Measurements from ENCODE around the gene DHRS9.

Gene DHRS9

GRCh38 chr2:169091256-169091655, 21.9 kb downstream of the DHRS9 start:
- H3K27me3 Mint-ChIP-seq = peaks cover 25% of the 10 kb centered on the region
- no peak overlapping the region for H3K27ac Mint-ChIP-seq (ENCODE audit: low read depth)
- peaks cover 11% of the 10 kb centered on the region for H3K4me1 Mint-ChIP-seq
- DNase-seq (ENCODE audit: low spot score in 2 of 2) (no peak), ATAC-seq (replicated peaks; ENCODE audit: extremely low read depth, poor library complexity, severe bottlenecking) (no peak)
- no peaks in the 10 kb centered on the region for H3K36me3 Mint-ChIP-seq (ENCODE audit: insufficient read depth)
- no peak overlapping the region for H3K4me3 Mint-ChIP-seq
- H3K9me3 Mint-ChIP-seq = no peaks in the 10 kb centered on the region

- H3K27me3 Mint-ChIP-seq = peaks cover 19% of the 10 kb centered on the region
- no peak for ATAC-seq (replicated peaks; ENCODE audit: extremely low read depth, poor library complexity, severe bottlenecking)
- no peak for DNase-seq (ENCODE audit: low spot score in 2 of 2)
- H3K4me1 Mint-ChIP-seq = peaks cover 12% of the 10 kb centered on the region
- no peaks in the 10 kb centered on the region for H3K36me3 Mint-ChIP-seq (ENCODE audit: insufficient read depth)
- no peak overlapping the region for H3K4me3 Mint-ChIP-seq
- H3K27ac Mint-ChIP-seq (ENCODE audit: low read depth) = no peak overlapping the region
- H3K9me3 Mint-ChIP-seq = no peaks in the 10 kb centered on the region
Measured at GRCh38 chr2:169091761-169092519, 22.6 kb downstream of the DHRS9 start.

- Mint-ChIP-seq H3K9me3 (no peaks in the 10 kb centered on the region), H3K4me3 (no peak overlapping the region), H3K36me3 (ENCODE audit: insufficient read depth) (no peaks in the 10 kb centered on the region), H3K27me3 (peaks cover 19% of the 10 kb centered on the region), H3K4me1 (peaks cover 12% of the 10 kb centered on the region), H3K27ac (ENCODE audit: low read depth) (no peak overlapping the region)
- ATAC-seq (replicated peaks; ENCODE audit: extremely low read depth, poor library complexity, severe bottlenecking) (no peak), DNase-seq (ENCODE audit: low spot score in 2 of 2) (no peak)
Measured at GRCh38 chr2:169093535-169093934, 24.2 kb downstream of the DHRS9 start.

GRCh38 chr2:169094676-169095075, 25.3 kb downstream of the DHRS9 start:
- ATAC-seq (replicated peaks; ENCODE audit: extremely low read depth, poor library complexity, severe bottlenecking) = no peak
- peaks cover 12% of the 10 kb centered on the region for H3K4me1 Mint-ChIP-seq
- no peak overlapping the region for H3K27ac Mint-ChIP-seq (ENCODE audit: low read depth)
- H3K4me3 Mint-ChIP-seq = no peak overlapping the region
- H3K27me3 Mint-ChIP-seq = peaks cover 19% of the 10 kb centered on the region
- no peak for DNase-seq (ENCODE audit: low spot score in 2 of 2)
- no peaks in the 10 kb centered on the region for H3K9me3 Mint-ChIP-seq
- H3K36me3 Mint-ChIP-seq (ENCODE audit: insufficient read depth) = no peaks in the 10 kb centered on the region

GRCh38 chr2:169095621-169096105, 26.3 kb downstream of the DHRS9 start:
- no peak overlapping the region for H3K27ac Mint-ChIP-seq (ENCODE audit: low read depth)
- H3K4me3 Mint-ChIP-seq = no peak overlapping the region
- no peaks in the 10 kb centered on the region for H3K9me3 Mint-ChIP-seq
- no peak for DNase-seq (ENCODE audit: low spot score in 2 of 2)
- peaks cover 12% of the 10 kb centered on the region for H3K4me1 Mint-ChIP-seq
- no peak for ATAC-seq (replicated peaks; ENCODE audit: extremely low read depth, poor library complexity, severe bottlenecking)
- H3K36me3 Mint-ChIP-seq (ENCODE audit: insufficient read depth) = no peaks in the 10 kb centered on the region
- peaks cover 17% of the 10 kb centered on the region for H3K27me3 Mint-ChIP-seq

GRCh38 chr2:169104848-169105247, 35.5 kb downstream of the DHRS9 start:
- Mint-ChIP-seq H3K4me1 (peaks cover 58% of the 10 kb centered on the region), H3K9me3 (no peaks in the 10 kb centered on the region), H3K27ac (ENCODE audit: low read depth) (peak overlapping the region; percentile 49), H3K4me3 (peak overlapping the region; percentile 49), H3K27me3 (no peaks in the 10 kb centered on the region), H3K36me3 (ENCODE audit: insufficient read depth) (peaks cover 6% of the 10 kb centered on the region)
- ATAC-seq (replicated peaks; ENCODE audit: extremely low read depth, poor library complexity, severe bottlenecking) (no peak), DNase-seq (ENCODE audit: low spot score in 2 of 2) (no peak)

GRCh38 chr2:169105476-169105875, 36.1 kb downstream of the DHRS9 start:
- no peak for DNase-seq (ENCODE audit: low spot score in 2 of 2)
- ATAC-seq (replicated peaks; ENCODE audit: extremely low read depth, poor library complexity, severe bottlenecking) = peak; percentile 33
- H3K27ac Mint-ChIP-seq (ENCODE audit: low read depth) = peak overlapping the region; percentile 49
- no peaks in the 10 kb centered on the region for H3K9me3 Mint-ChIP-seq
- peaks cover 60% of the 10 kb centered on the region for H3K4me1 Mint-ChIP-seq
- H3K27me3 Mint-ChIP-seq = no peaks in the 10 kb centered on the region
- peak overlapping the region; percentile 49 for H3K4me3 Mint-ChIP-seq
- H3K36me3 Mint-ChIP-seq (ENCODE audit: insufficient read depth) = peaks cover 6% of the 10 kb centered on the region

GRCh38 chr2:169106134-169106533, 36.8 kb downstream of the DHRS9 start:
- no peak for DNase-seq (ENCODE audit: low spot score in 2 of 2)
- Mint-ChIP-seq H3K4me3 (peak overlapping the region; percentile 57), H3K36me3 (ENCODE audit: insufficient read depth) (peaks cover 6% of the 10 kb centered on the region), H3K9me3 (no peaks in the 10 kb centered on the region), H3K4me1 (peaks cover 60% of the 10 kb centered on the region), H3K27ac (ENCODE audit: low read depth) (no peak overlapping the region), H3K27me3 (no peaks in the 10 kb centered on the region)
- ATAC-seq (replicated peaks; ENCODE audit: extremely low read depth, poor library complexity, severe bottlenecking) = no peak

GRCh38 chr2:169106563-169107545, 37.5 kb downstream of the DHRS9 start:
- Mint-ChIP-seq H3K4me1 (peaks cover 60% of the 10 kb centered on the region), H3K27ac (ENCODE audit: low read depth) (peak overlapping the region; percentile 60), H3K36me3 (ENCODE audit: insufficient read depth) (peaks cover 6% of the 10 kb centered on the region), H3K9me3 (no peaks in the 10 kb centered on the region), H3K27me3 (no peaks in the 10 kb centered on the region), H3K4me3 (peak overlapping the region; percentile 57)
- no peak for DNase-seq (ENCODE audit: low spot score in 2 of 2)
- no peak for ATAC-seq (replicated peaks; ENCODE audit: extremely low read depth, poor library complexity, severe bottlenecking)

GRCh38 chr2:169107645-169108044, 38.3 kb downstream of the DHRS9 start:
- Mint-ChIP-seq H3K36me3 (ENCODE audit: insufficient read depth) (peaks cover 6% of the 10 kb centered on the region), H3K4me3 (peak overlapping the region; percentile 45), H3K9me3 (no peaks in the 10 kb centered on the region), H3K27ac (ENCODE audit: low read depth) (peak overlapping the region; percentile 60), H3K4me1 (peaks cover 60% of the 10 kb centered on the region), H3K27me3 (no peaks in the 10 kb centered on the region)
- ATAC-seq (replicated peaks; ENCODE audit: extremely low read depth, poor library complexity, severe bottlenecking) (peak; percentile 94), DNase-seq (ENCODE audit: low spot score in 2 of 2) (peak in 1 of 2 donors; percentile 43)

- DNase-seq (ENCODE audit: low spot score in 2 of 2) (no peak), ATAC-seq (replicated peaks; ENCODE audit: extremely low read depth, poor library complexity, severe bottlenecking) (no peak)
- Mint-ChIP-seq H3K36me3 (ENCODE audit: insufficient read depth) (peaks cover 6% of the 10 kb centered on the region), H3K4me1 (peaks cover 58% of the 10 kb centered on the region), H3K9me3 (no peaks in the 10 kb centered on the region), H3K27me3 (no peaks in the 10 kb centered on the region), H3K4me3 (peak overlapping the region; percentile 45), H3K27ac (ENCODE audit: low read depth) (peak overlapping the region; percentile 60)
Measured at GRCh38 chr2:169108099-169108884, 38.9 kb downstream of the DHRS9 start.

Data from central memory CD8-positive, alpha-beta T cell (primary cell).